GM23248 (cell line): Measurements from ENCODE around the gene CD4. TPM values are rescaled to one million over a fixed set of nuclear protein-coding genes. Genes with fewer than 3 reads are reported as not detected.

Source experiments
- DNase-seq: peaks from one replicate; pipeline ENCODE4 v3.0.0-alpha.2; 2015
- H2AFZ ChIP-seq: fragments of 200-600 bp; sonication (generic); 2 replicates; pipeline ENCODE4 v1.6.1; 2016; ENCODE audit warnings: antibody characterized with exemption
- H3F3A ChIP-seq: fragments of 200-600 bp; sonication (generic); 2 replicates; pipeline ENCODE4 v1.6.1; 2016; ENCODE audit warnings: mild to moderate bottlenecking, antibody characterized with exemption, mixed run types; ENCODE audit not compliant: insufficient read depth
- H3K27ac ChIP-seq: fragments of 200-600 bp; sonication (generic); 2 replicates; pipeline ENCODE4 v1.5.1; 2016; ENCODE audit warnings: mild to moderate bottlenecking
- H3K27me3 ChIP-seq: fragments of 200-600 bp; sonication (generic); replicated peaks from 2 replicates; pipeline ENCODE4 v1.6.1; 2016; ENCODE audit warnings: mild to moderate bottlenecking; ENCODE audit not compliant: insufficient read depth
- H3K36me3 ChIP-seq: fragments of 200-600 bp; sonication (generic); 2 replicates; pipeline ENCODE4 v1.6.1; 2016; ENCODE audit warnings: low read depth, mild to moderate bottlenecking
- H3K4me1 ChIP-seq: fragments of 200-600 bp; sonication (generic); 2 replicates; pipeline ENCODE4 v1.6.1; 2016; ENCODE audit warnings: mild to moderate bottlenecking; ENCODE audit not compliant: insufficient read depth
- H3K4me2 ChIP-seq: fragments of 200-600 bp; sonication (generic); one replicate; pipeline ENCODE4 v1.6.1; 2016; ENCODE audit warnings: mild to moderate bottlenecking; ENCODE audit not compliant: unreplicated experiment
- H3K4me3 ChIP-seq: fragments of 200-600 bp; sonication (generic); 2 replicates; pipeline ENCODE4 v1.5.1; 2016; ENCODE audit warnings: mild to moderate bottlenecking
- H3K79me2 ChIP-seq: fragments of 200-600 bp; sonication (generic); 2 replicates; pipeline ENCODE4 v1.6.1; 2016; ENCODE audit warnings: mild to moderate bottlenecking; ENCODE audit not compliant: insufficient read depth
- H3K9ac ChIP-seq: fragments of 200-600 bp; sonication (generic); 2 replicates; pipeline ENCODE4 v1.6.1; 2016; ENCODE audit warnings: mild to moderate bottlenecking
- H3K9me2 ChIP-seq: fragments of 200-600 bp; sonication (generic); 2 replicates; pipeline ENCODE4 v1.6.1; 2016; ENCODE audit warnings: mixed run types, mild to moderate bottlenecking, moderate library complexity; ENCODE audit not compliant: insufficient read depth
- H3K9me3 ChIP-seq: fragments of 200-600 bp; sonication (generic); one replicate; pipeline ENCODE4 v1.6.1; 2017; ENCODE audit warnings: low read depth
- H4K20me1 ChIP-seq: fragments of 200-600 bp; sonication (generic); 2 replicates; pipeline ENCODE4 v1.6.0; 2016; ENCODE audit not compliant: insufficient read depth
- EZH2 ChIP-seq: fragments of 200-600 bp; sonication (generic); IDR thresholded peaks from 2 replicates; pipeline ENCODE4 v1.6.1; 2018; ENCODE audit warnings: antibody characterized with exemption, mild to moderate bottlenecking; ENCODE audit not compliant: insufficient read depth, poor library complexity, severe bottlenecking
- EZH2phosphoT487 ChIP-seq: fragments of 200-600 bp; sonication (generic); IDR thresholded peaks from 2 replicates; pipeline ENCODE4 v1.6.1; 2018; ENCODE audit warnings: antibody characterized with exemption, moderate library complexity, mild to moderate bottlenecking, low read depth; ENCODE audit not compliant: insufficient read depth
- whole genome bisulfite sequencing, 2 experiments: methylation state at CpG; one replicate each; pipeline ENCODE4 v1.1.6; 2015 to 2017; ENCODE audit warnings: low lambda C conversion rate in 2 of 2, low coverage in 1 of 2; ENCODE audit errors: missing lambda C conversion rate in 2 of 2; 5-methylcytosine and 5-hydroxymethylcytosine counted together
- in situ Hi-C: fragments of 300-500 bp; cut with MboI; formaldehyde crosslinking; loops from 2 replicates; pipeline ENCODE4 v1.15.0; 2020
- polyA plus RNA-seq: library from polyadenylated mRNA; unstranded; fragments of >200 nt; fragmentation: Nextera tagmentation; extraction: Ambion mirVana; gene quantifications from 2 replicates; pipeline ENCODE4 v1.2.1, GENCODE V29; 2016
- total RNA-seq: library from RNA; depleted of rRNA; stranded (reverse); fragments of >200 nt; shearing (Covaris generic); gene quantifications from 2 replicates; pipeline ENCODE4 v1.2.3, GENCODE V29; 2014

The CD4 gene
- total and polyA plus RNA-seq, 2 experiments from 2014 or later, result not detected

DNA sequence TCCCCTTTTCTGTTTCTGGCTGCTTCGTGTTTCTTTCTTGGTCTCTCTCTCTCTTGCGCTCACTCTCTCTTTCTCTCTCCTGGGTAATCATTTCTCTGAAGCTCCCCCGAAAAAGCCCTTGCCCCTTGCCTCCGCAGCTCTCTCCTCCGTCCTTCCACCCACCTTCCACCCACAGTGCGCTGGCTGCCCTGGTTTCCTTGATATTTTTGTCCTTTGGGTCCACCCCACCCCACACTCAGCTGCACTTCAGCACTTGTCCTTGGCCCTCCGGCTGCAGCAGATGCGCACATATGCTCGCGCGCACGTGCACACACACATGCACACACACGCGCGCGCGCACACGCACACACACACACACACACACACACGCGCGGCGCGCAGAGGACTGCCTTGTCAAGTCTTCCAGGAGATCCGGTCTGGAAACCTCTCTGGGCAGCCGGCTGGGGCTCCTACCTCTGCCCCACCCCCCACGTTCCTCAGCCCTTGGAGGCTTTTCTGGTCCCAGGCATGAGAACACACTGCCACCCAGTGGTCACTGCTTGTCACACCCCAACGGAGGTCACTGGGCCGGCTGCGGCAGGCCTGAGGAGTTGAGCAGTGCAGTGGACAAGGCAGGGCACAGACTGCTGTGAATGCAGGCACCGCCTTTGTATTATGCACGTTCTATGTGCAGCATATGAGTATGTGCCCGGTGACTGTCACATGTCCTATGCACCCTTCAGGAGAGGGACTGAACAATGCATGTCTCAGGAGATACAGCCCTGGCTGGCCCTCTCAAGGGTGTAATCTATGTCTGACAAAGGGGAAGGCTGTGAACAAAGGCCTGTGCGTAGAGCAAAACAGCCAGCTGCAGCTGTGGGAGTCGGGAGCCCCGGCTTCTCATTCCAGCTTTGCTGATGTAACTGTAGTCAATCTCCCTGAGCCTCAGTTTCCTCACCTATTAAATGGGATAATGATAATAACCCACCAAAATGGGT, 10.5 kb upstream of the CD4 start:
- 3 to 4% methylated on average over 33 to 35 of the region's 35 CpGs for WGBS, 2 experiments
- peak overlapping the region; percentile 75 for H3K4me3 ChIP-seq

DNA sequence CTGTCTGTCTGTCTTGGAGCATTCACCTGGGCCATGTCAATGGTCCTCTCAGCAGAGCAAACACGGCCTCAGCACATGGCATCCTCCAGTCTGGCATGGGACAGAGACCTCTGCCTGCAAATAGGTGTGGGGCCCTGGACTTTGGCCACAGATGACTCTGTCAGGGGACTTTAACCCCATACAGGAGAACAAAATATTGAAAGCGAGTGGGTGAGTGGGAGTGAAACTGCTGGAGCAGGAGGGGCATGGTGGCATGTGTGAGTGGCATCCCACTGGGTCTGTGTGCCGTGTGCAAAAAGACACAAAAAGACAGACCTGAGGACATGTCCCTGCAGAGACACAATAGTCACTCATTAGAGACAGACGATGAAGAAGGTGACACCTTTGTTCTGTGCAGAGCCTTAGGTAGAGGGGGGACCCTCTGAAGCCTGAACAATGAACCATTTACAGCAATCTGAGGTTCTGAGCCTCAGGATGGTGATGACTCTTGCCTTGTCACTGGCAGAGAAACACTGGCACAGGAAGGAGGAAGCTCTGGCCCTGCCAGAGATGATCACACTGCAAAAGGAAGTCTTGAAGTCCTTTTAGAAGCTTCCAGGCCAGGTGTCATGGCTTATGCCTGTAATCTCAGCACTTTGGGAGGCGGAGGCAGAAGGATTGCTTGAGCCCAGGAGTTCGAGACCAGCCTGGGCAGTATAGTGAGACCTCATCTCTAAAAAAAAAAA, 9.5 kb upstream of the CD4 start:
- 60 to 65% methylated on average over 6 of the region's 6 CpGs for WGBS, 2 experiments
- Histone ChIP-seq H3K4me3 (no peak overlapping the region), H3K9me3 (no peaks in the 10 kb centered on the region), H3K27me3 (no peaks in the 10 kb centered on the region), H3K27ac (no peak overlapping the region), H4K20me1 (no peaks in the 10 kb centered on the region), H3K9me2 (no peaks in the 10 kb centered on the region), H3K9ac (no peak overlapping the region), H3K4me2 (no peak overlapping the region), H2AFZ (no peak overlapping the region), H3K4me1 (peaks cover 6% of the 10 kb centered on the region), H3K79me2 (no peaks in the 10 kb centered on the region), H3K36me3 (no peaks in the 10 kb centered on the region), H3F3A (peaks cover 3% of the 10 kb centered on the region; the same call in 1 of the 2 replicates)
- TF ChIP-seq EZH2 (no peak), EZH2phosphoT487 (no peak)
- in situ Hi-C loops, result no loop called here
- no peak for DNase-seq

More for the DNA sequence above, 10.5 kb upstream of the CD4 start:
- Histone ChIP-seq H3K27ac (0 out of 2 replicates have a peak overlapping the region, but pooled peaks have one; percentile 1), H3K79me2 (no peaks in the 10 kb centered on the region), H3F3A (peaks cover 3% of the 10 kb centered on the region; the same call in 1 of the 2 replicates), H3K9me3 (no peaks in the 10 kb centered on the region), H3K9me2 (no peaks in the 10 kb centered on the region), H3K4me2 (peak overlapping the region; percentile 92), H3K9ac (peak overlapping the region; percentile 57), H3K4me1 (peaks cover 6% of the 10 kb centered on the region), H3K27me3 (no peaks in the 10 kb centered on the region), H4K20me1 (no peaks in the 10 kb centered on the region), H3K36me3 (no peaks in the 10 kb centered on the region), H2AFZ (peak overlapping the region; percentile 76)
- DNase-seq, result peak; percentile 96
- TF ChIP-seq EZH2 (no peak), EZH2phosphoT487 (no peak)
- in situ Hi-C loops, result no loop called here

DNA sequence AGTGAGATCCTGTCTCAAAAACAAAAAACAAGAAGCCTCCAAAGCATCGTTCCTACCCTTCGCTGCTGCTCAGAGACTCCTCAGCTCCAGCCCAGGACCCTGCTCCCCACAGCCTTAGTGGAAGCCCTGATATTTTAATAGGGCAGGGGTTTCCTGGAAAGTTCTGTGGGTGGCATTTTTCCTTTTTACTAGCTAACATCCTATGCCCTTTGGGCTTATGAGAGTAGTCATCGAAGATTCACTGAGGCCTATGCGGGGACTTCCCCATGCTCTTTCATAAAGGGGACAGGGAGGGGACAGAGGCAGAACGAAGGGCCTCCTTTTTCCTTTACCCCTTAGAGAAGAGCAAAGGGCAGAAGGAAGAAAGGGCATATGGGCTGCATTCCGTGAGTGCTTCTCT, 8.8 kb upstream of the CD4 start:
- Histone ChIP-seq H3K27ac (no peak overlapping the region), H4K20me1 (no peaks in the 10 kb centered on the region), H3K9me3 (no peaks in the 10 kb centered on the region), H2AFZ (no peak overlapping the region), H3K27me3 (no peaks in the 10 kb centered on the region), H3K9me2 (no peaks in the 10 kb centered on the region), H3K36me3 (no peaks in the 10 kb centered on the region), H3K4me1 (peaks cover 6% of the 10 kb centered on the region), H3K4me3 (no peak overlapping the region), H3K9ac (no peak overlapping the region), H3K4me2 (no peak overlapping the region), H3F3A (peaks cover 3% of the 10 kb centered on the region; the same call in 1 of the 2 replicates), H3K79me2 (no peaks in the 10 kb centered on the region)
- WGBS, 2 experiments, result 92 to 97% methylated on average over 6 of the region's 6 CpGs
- TF ChIP-seq EZH2 (no peak), EZH2phosphoT487 (no peak)
- no peak for DNase-seq
- in situ Hi-C loops, result no loop called here

DNA sequence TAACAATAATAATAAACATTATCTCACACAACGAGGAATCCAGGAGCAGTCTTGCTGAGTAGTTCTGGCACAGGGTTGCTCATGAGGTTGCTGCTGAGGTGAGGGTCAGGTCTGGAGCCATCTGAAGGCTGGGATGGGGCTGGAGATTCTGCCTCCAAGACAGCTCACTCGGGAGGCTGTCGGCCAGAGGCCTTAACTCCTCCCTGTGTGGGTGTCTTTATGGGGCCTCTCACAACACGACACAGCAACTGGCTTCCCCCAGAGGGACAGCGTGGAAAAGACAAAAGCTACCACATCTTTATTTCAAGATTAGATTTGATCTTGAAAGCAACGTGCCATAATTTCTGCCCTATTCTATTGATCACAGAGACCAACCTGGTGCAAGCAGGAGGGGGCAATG, 7.2 kb upstream of the CD4 start:
- DNase-seq, result peak; percentile 29
- H2AFZ ChIP-seq, result peak overlapping the region; percentile 17; the same call in 1 of the 2 replicates

More for the DNA sequence above, 7.2 kb upstream of the CD4 start:
- Histone ChIP-seq H3K79me2 (no peaks in the 10 kb centered on the region), H3K27ac (no peak overlapping the region), H3K9ac (no peak overlapping the region), H3K9me3 (no peaks in the 10 kb centered on the region), H3K4me1 (peaks cover 6% of the 10 kb centered on the region), H3K4me2 (no peak overlapping the region), H3K4me3 (no peak overlapping the region), H3K27me3 (no peaks in the 10 kb centered on the region), H4K20me1 (no peaks in the 10 kb centered on the region), H3K9me2 (no peaks in the 10 kb centered on the region), H3K36me3 (no peaks in the 10 kb centered on the region), H3F3A (peaks cover 3% of the 10 kb centered on the region; the same call in 1 of the 2 replicates)
- TF ChIP-seq EZH2, result no peak
- TF ChIP-seq EZH2phosphoT487, result no peak
- WGBS, 2 experiments, result 49 to 55% methylated on average over 6 of the region's 6 CpGs
- in situ Hi-C loops, result no loop called here
